Right renal cortex interstitium (tissue), 3 donors: ENCODE measurements around the gene MOCS1. TPM values are rescaled to one million over a fixed set of nuclear protein-coding genes. Genes with fewer than 3 reads are reported as not detected.

Source experiments
- DNase-seq, 3 donors: peaks; one replicate each; pipeline ENCODE4 v3.0.0-alpha.2; 2013; ENCODE audit warnings: low read depth in 3 of 3, low spot score in 2 of 3
- polyA plus RNA-seq, 3 donors: library from polyadenylated mRNA; unstranded; fragments of 120-200 nt; gene quantifications; one replicate each; pipeline ENCODE4 v1.2.1, GENCODE V29; 2013; ENCODE audit not compliant: insufficient read length in 3 of 3

The MOCS1 gene
- polyA plus RNA-seq, 3 donors = 10.3 to 12.3 (median 10.6) TPM

- DNase-seq = no peak
These were observed 16.0 kb upstream of the MOCS1 start for GRCh38 chr6:39950125-39950720.

- DNase-seq = no peak
These were observed 14.0 kb upstream of the MOCS1 start for GRCh38 chr6:39948199-39948791.

GRCh38 chr6:39947611-39948068, 13.4 kb upstream of the MOCS1 start:
- no peak for DNase-seq

- no peak for DNase-seq
These were observed 11.4 kb upstream of the MOCS1 start for GRCh38 chr6:39945626-39946025.

- DNase-seq = no peak
These were observed 8.8 kb upstream of the MOCS1 start for GRCh38 chr6:39942903-39943580.

GRCh38 chr6:39941820-39942219, 7.6 kb upstream of the MOCS1 start:
- DNase-seq = no peak

GRCh38 chr6:39941138-39941537, 6.9 kb upstream of the MOCS1 start:
- no peak for DNase-seq

- no peak for DNase-seq
These were observed 4.8 kb upstream of the MOCS1 start for GRCh38 chr6:39938773-39939654.

GRCh38 chr6:39937686-39938333, 3.5 kb upstream of the MOCS1 start:
- no peak for DNase-seq

- DNase-seq = no peak
These were observed 2.6 kb upstream of the MOCS1 start for GRCh38 chr6:39936857-39937256.

- DNase-seq = no peak
These were observed 979 bp upstream of the MOCS1 start for GRCh38 chr6:39935241-39935640.

GRCh38 chr6:39933669-39934130, 562 bp downstream of the MOCS1 start:
- no peak for DNase-seq

GRCh38 chr6:39932386-39932910, 1.8 kb downstream of the MOCS1 start:
- DNase-seq = no peak

GRCh38 chr6:39931607-39932006, 2.7 kb downstream of the MOCS1 start:
- no peak for DNase-seq

GRCh38 chr6:39930540-39930939, 3.7 kb downstream of the MOCS1 start:
- no peak for DNase-seq

GRCh38 chr6:39929733-39930461, 4.4 kb downstream of the MOCS1 start:
- no peak for DNase-seq

- no peak for DNase-seq
These were observed 5.1 kb downstream of the MOCS1 start for GRCh38 chr6:39929039-39929732.

GRCh38 chr6:39927159-39927558, 7.1 kb downstream of the MOCS1 start:
- DNase-seq = no peak

- DNase-seq = no peak
These were observed 7.6 kb downstream of the MOCS1 start for GRCh38 chr6:39926668-39927067.
